Stimulated activated naive CD8-positive, alpha-beta T cell treated with anti-CD3 and anti-CD28 coated beads, Interleukin-15, amount 100 ng/mL, for 72 hours (primary cell): ENCODE measurements around the gene PTPN9.
"Not testable (repeated sequence)": the region's sequence is repeated elsewhere in the genome, so short reads cannot be mapped to it uniquely, and the experiment has no call there.

ENCODE experiments used
- ATAC-seq: fragments of 150-1000 bp; cut with Tn5 transposase; 2 replicates; pipeline ENCODE4 v1.10.0; 2021; ENCODE audit warnings: mild to moderate bottlenecking, moderate library complexity
- DNase-seq, 2 donors: peaks; one replicate each; pipeline ENCODE4 v3.0.0; 2021 to 2022
- H3K27ac Mint-ChIP-seq, 2 donors: one replicate each; pipeline ENCODE4 v1.8.0; 2022; ENCODE audit warnings: mild to moderate bottlenecking in 2 of 2, mixed read lengths in 2 of 2, moderate library complexity in 2 of 2
- H3K27me3 Mint-ChIP-seq: one replicate; pipeline ENCODE4 v1.8.0; 2022; ENCODE audit warnings: mixed read lengths
- H3K4me1 Mint-ChIP-seq: one replicate; pipeline ENCODE4 v1.8.0; 2022; ENCODE audit warnings: mild to moderate bottlenecking, mixed read lengths
- H3K4me3 Mint-ChIP-seq, 2 donors: one replicate each; pipeline ENCODE4 v1.8.0; 2022; ENCODE audit warnings: mild to moderate bottlenecking in 2 of 2, mixed read lengths in 2 of 2, moderate library complexity in 1 of 2
- H3K9me3 Mint-ChIP-seq, 2 donors: one replicate each; pipeline ENCODE4 v1.8.0; 2022; ENCODE audit warnings: mixed read lengths in 2 of 2

Gene PTPN9

DNA sequence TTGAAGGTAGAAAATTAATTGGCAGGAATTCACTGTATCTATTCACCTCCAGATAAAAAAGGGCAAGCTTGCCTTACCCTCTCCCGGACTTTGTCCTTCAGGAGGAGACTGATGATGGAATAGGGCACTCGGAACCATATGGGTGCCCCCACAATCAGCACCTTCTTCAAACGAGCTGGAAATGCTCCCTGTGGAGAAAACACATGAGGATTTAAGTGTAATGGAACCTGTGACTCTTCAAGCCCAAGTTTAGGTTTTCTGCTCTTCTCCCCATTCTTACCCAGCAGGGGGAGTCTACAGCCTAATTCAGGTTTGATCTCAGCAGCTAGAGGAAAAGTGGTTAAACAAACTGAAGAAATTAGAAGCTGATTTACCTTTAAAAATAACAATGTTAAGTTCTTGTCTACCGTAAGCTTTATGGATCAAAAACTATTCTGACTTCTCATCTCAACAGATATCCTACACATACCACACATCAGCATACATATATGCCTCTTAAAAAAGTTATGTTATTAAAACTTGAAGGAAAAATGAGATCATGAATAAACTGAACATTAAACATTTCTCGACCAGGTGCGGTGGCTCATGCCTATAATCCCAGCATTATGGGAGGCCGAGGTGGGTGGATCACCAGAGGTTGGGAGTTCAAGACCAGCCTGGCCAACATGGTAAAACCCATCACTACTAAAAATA lies 70.1 kb downstream of the PTPN9 start:
- H3K4me3 Mint-ChIP-seq, result no peak overlapping the region
- peak in 1 of 2 donors; percentile 5 for DNase-seq
- no peaks in the 10 kb centered on the region for H3K27me3 Mint-ChIP-seq
- no peaks in the 10 kb centered on the region for H3K9me3 Mint-ChIP-seq
- no peak overlapping the region for H3K27ac Mint-ChIP-seq
- no peaks in the 10 kb centered on the region for H3K4me1 Mint-ChIP-seq
- no peak for ATAC-seq

DNA sequence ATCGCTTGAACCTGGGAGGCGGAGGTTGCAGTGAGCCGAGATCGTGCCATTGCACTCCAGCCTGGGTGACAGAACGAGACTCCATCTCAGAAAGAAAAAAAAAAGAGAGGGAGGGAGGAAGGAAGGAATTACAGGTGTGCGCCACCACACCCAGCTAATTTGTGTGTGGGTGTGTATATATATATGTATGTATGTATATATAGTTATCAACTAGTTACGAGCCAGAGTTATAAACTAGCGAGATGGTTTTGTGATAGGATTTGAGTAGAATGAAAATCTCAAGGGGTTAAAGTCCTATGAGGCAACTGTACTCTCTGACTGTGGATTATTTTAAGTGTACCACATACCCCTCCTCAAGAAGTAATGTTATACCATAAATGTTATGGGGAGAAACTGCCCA lies 76.8 kb downstream of the PTPN9 start:
- H3K27me3 Mint-ChIP-seq, result no peaks in the 10 kb centered on the region
- no peaks in the 10 kb centered on the region for H3K4me1 Mint-ChIP-seq
- no peak overlapping the region for H3K27ac Mint-ChIP-seq
- DNase-seq (no peak), ATAC-seq (no peak)
- H3K9me3 Mint-ChIP-seq, result no peaks in the 10 kb centered on the region
- H3K4me3 Mint-ChIP-seq, result no peak overlapping the region

DNA sequence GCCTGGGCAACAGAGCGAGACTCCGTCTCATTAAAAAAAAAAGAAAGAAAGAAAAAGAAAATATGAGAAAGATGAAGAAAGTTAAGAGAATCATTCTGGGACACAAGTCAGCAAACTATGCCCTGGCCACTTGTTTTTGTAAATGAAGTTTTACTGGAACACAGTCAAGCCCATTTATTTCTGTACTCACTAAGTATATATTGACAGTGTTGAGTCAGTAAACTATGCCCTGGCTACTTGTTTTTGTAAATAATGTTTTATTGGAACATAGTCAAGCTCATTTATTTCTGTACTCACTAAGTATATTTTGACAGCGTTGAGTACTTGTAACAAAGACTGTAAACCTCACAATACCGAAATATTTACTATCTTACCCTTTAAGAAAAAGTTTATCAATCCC lies 85.4 kb downstream of the PTPN9 start:
- H3K27me3 Mint-ChIP-seq, result no peaks in the 10 kb centered on the region
- H3K4me1 Mint-ChIP-seq, result no peaks in the 10 kb centered on the region
- H3K27ac Mint-ChIP-seq, result no peak overlapping the region
- ATAC-seq (no peak), DNase-seq (no peak)
- no peak overlapping the region for H3K4me3 Mint-ChIP-seq
- H3K9me3 Mint-ChIP-seq, result no peaks in the 10 kb centered on the region

DNA sequence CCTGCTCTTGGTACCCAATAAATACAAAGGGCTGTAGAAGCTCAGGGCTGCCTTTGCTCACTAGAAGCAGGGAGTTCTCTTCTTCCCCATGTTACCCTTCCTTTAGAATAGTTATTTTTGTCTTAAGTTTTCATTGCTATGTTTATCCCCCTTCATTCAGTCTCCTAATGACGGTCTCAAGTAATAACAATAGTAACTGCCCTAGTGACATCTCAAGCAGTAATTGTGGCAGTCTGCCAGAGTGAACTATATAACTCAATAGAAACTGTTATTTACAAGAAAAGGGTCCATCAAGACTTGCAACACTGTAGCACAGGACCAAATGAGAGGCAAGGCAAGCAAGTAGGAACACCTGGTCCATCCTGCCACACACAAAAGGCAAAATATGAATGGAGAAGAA lies 95.2 kb downstream of the PTPN9 start:
- no peak overlapping the region for H3K4me3 Mint-ChIP-seq
- no peaks in the 10 kb centered on the region for H3K4me1 Mint-ChIP-seq
- ATAC-seq (no peak), DNase-seq (no peak)
- H3K9me3 Mint-ChIP-seq, result no peaks in the 10 kb centered on the region
- H3K27ac Mint-ChIP-seq, result no peak overlapping the region
- no peaks in the 10 kb centered on the region for H3K27me3 Mint-ChIP-seq

DNA sequence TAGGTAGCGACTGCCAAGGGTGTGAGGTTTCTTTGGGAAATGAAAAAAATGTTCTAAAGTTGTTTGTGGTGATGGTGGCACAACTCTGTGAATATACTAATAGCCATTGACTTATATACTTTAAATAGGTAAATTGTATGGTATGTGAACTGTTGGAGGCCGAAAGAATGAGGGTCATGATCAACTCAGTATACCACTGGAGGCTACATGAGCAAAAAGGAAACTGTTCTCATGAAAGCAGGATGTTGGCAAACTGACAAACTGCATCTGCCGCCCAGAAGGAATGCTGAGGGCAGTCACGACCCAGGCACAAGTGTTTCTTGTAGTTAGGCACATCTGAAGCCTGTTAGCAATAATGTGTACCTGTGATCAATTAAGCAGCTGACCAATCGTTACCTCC lies 95.6 kb downstream of the PTPN9 start:
- H3K9me3 Mint-ChIP-seq, H3K27ac Mint-ChIP-seq, DNase-seq, ATAC-seq, H3K4me3 Mint-ChIP-seq, H3K27me3 Mint-ChIP-seq, H3K4me1 Mint-ChIP-seq: not testable (repeated sequence)

DNA sequence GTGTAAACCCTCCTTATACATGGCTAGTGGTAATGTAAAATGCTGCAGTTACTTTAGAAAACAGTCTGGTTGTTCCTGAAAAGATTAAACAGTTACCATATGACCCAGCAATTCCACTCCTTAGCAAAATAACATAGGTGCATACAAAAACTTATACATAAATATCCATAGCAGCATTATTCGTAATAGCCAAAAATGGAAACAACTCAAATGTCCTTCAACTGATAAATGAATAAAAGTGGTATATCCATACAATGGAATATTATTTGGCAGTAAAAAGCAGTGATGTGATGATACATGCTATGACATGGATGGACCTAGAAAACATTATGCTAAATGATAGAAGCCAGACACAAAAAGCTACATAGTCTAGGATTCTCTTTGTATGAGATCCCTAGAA lies 96.0 kb downstream of the PTPN9 start:
- ATAC-seq (no peak), DNase-seq (no peak)
- H3K4me1 Mint-ChIP-seq, result no peaks in the 10 kb centered on the region
- H3K27ac Mint-ChIP-seq, result no peak overlapping the region
- H3K27me3 Mint-ChIP-seq, result no peaks in the 10 kb centered on the region
- no peaks in the 10 kb centered on the region for H3K9me3 Mint-ChIP-seq
- H3K4me3 Mint-ChIP-seq, result no peak overlapping the region

DNA sequence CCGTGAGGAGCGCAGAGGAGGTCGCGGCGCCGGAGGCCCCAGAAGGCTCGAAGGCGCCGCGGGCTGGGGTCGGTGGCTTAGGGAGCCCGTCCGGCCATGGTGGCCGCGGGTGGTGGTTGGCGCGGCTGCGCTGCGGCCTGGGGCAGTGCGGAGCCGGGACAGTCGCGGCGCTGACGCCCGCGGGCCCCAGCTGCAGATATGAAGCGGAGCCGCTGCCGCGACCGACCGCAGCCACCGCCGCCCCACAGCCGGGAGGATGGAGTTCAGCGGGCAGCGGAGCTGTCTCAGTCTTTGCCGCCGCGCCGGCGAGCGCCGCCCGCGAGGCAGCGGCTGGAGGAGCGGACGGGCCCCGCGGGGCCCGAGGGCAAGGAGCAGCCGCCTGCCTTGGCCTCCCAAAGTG lies 98.7 kb downstream of the PTPN9 start:
- DNase-seq, H3K9me3 Mint-ChIP-seq, H3K4me1 Mint-ChIP-seq, H3K4me3 Mint-ChIP-seq, H3K27ac Mint-ChIP-seq, ATAC-seq, H3K27me3 Mint-ChIP-seq: not testable (repeated sequence)

DNA sequence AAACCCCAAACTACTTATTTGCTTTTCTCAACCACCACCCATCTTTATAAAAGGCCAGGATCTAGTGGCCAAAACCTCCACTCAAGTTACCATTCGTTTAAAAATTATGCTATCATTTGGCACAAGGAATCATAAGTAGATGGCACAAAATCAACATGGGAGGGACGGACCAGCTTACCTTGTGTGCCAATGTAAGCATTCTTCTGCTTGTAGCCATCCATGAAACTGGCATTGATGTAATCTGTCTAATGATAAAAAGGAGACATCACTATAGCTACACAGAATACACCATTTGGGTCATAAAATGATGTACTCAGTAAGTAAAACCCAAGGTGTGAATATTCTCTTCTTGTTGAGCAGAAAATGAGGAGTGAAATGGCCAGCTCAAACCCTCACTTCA lies 99.4 kb downstream of the PTPN9 start:
- no peaks in the 10 kb centered on the region for H3K27me3 Mint-ChIP-seq
- H3K9me3 Mint-ChIP-seq, result no peaks in the 10 kb centered on the region
- no peak for DNase-seq
- no peak overlapping the region for H3K4me3 Mint-ChIP-seq
- no peak overlapping the region for H3K27ac Mint-ChIP-seq
- no peak for ATAC-seq
- H3K4me1 Mint-ChIP-seq, result no peaks in the 10 kb centered on the region

DNA sequence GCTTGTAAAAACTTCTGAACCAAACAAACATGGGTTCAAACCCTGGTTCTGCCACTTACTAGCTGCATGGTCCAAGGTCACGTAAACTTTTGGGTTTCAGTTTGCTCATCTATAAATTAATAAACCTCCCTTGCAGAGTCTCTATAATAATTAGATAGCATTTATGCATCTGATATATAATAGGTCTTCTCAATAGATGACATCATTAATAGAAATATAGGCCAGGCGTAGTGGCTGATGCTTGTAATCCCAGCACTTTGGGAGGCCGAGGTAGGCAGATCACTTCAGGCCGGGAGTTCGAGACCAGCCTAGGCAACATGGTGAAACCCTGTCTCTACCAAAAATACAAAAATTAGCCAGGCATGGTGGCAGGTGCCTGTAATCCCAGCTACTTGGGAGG lies 102.0 kb downstream of the PTPN9 start:
- H3K27me3 Mint-ChIP-seq, H3K4me3 Mint-ChIP-seq, H3K9me3 Mint-ChIP-seq, H3K4me1 Mint-ChIP-seq, H3K27ac Mint-ChIP-seq, ATAC-seq, DNase-seq: not testable (repeated sequence)

DNA sequence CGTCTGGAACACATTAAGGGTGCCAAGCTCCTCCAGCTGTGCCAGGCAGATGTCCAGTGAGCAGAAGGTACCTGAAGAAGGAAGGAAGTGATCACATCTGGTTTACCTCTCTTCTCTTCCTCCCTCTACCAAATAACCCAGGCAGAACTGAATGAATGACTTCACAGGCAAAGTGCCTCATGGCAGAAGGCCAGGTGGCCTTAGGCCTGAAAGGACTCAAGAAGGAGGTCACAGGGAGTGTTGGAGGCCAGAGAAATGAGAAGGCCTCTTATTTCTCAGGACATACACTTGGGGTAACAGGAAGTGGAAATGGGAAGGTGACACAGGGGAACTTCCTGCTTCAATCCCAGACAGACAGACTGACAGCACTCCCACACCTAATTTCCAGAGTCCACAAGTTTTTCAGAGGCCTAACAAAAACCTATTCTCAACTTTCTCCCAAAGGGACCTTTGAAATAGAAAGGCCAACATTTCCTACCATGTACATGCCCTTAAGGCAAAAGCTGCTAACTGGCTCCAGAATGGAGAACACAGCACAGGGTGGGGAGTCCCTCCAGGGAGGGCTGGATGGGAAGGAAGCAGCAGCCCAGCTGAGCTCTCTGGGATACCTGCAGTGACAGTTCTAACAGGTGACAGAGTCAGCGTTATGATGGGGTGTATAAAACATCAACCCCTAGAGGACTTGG lies 110.1 kb downstream of the PTPN9 start:
- ATAC-seq (no peak), DNase-seq (no peak)
- Mint-ChIP-seq H3K27me3 (no peaks in the 10 kb centered on the region), H3K9me3 (no peaks in the 10 kb centered on the region), H3K27ac (peak overlapping the region in 1 of 2 donors; percentile 88), H3K4me3 (no peak overlapping the region), H3K4me1 (peaks cover 7% of the 10 kb centered on the region)

DNA sequence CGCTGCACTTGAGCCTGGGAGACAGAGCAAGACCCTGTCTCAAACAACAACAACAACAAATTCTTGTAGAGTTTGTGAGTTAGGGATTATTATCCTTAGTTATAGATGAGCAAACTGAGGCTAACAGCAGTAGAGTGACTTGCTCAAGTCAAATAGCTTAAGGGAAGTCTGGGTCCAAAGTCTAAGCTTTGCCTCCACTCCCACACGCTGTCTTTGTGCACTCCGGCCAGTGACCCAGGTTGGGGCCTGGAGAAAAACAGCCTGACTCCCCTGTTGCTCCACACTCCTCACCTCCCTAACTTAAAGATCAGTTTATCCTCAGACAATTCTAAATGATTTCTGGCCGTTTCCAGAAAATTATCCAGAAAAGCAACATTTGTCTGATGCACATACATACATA lies 118.5 kb downstream of the PTPN9 start:
- Mint-ChIP-seq H3K27ac (no peak overlapping the region), H3K4me3 (no peak overlapping the region), H3K27me3 (no peaks in the 10 kb centered on the region), H3K9me3 (no peaks in the 10 kb centered on the region), H3K4me1 (peaks cover 10% of the 10 kb centered on the region)
- DNase-seq (no peak), ATAC-seq (no peak)

DNA sequence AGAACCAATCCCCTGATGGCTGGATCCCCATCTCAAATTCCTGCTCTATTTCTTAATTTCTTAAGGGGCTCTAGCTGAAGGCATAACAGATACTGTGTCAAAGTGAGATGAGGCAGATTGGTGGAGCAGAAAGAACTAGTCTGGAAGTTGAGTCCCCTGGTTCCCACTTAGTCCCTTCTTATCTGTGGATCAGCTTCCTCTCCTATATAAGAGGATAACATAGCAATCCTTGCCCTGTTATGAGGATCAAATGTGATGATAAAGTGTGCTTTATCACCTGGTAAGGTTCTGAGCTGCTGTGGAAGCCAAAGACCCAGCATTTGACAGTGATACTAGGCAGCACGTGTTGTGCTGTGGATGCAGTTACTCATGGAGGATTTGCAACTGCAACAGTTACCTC lies 119.5 kb downstream of the PTPN9 start:
- Mint-ChIP-seq H3K4me3 (no peak overlapping the region), H3K4me1 (peaks cover 10% of the 10 kb centered on the region), H3K27me3 (no peaks in the 10 kb centered on the region), H3K9me3 (no peaks in the 10 kb centered on the region), H3K27ac (peak overlapping the region in 1 of 2 donors; percentile 56)
- ATAC-seq (no peak), DNase-seq (no peak)

DNA sequence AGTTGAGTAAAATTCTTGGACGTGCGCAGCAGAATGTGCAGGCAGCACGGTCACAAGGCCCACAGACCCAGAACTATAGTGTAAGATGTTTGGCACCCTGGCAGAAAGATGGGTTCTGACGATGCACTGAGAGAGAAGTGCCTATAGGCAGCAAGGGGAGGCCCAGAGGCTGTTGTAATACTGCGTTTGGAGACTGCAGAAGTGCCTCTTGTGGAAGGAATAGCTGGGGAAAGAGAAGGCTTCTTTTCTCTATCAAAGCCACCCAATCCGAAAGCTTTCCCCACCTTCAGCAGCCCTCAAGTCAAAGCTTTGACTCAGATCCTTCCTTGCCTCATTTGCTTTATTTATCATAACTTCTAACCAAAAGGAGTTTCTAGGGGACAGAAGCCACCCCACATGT lies 122.4 kb downstream of the PTPN9 start:
- DNase-seq, result no peak
- no peak for ATAC-seq
- Mint-ChIP-seq H3K9me3 (no peaks in the 10 kb centered on the region), H3K27me3 (no peaks in the 10 kb centered on the region), H3K4me1 (peaks cover 14% of the 10 kb centered on the region), H3K4me3 (peak overlapping the region; percentile 85 to 96), H3K27ac (peak overlapping the region; percentile 97 to 98)

DNA sequence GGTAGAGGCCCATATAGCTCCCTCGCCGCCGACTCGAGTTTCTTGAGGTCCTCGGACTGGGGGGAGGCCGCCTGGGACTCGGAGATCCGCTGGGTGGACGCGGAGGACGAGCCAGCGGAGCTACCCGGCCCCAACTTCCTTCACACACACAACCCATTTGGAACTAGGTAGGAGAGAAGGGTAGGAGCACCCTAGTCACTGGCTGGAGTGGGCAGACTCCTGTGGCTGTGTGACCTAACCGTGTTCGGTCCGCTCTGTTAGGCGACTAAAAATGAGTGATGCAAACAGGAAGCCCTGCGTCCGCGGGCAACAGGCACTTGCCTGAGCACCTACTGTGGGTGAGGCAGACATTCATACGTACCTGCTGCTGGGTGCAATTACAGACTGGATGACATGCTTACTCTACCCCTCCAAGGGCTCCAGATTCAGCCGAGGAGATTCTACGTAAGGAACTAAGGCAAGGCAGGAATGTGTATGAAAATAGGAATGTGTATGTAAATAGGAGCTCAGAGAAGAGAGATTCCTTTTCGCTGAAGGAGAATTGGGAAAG lies 123.1 kb downstream of the PTPN9 start:
- Mint-ChIP-seq H3K27ac (peak overlapping the region; percentile 97 to 98), H3K9me3 (no peaks in the 10 kb centered on the region), H3K27me3 (no peaks in the 10 kb centered on the region), H3K4me1 (peaks cover 14% of the 10 kb centered on the region), H3K4me3 (peak overlapping the region; percentile 85 to 96)
- no peak for ATAC-seq
- peak; percentile 67 to 77 for DNase-seq

DNA sequence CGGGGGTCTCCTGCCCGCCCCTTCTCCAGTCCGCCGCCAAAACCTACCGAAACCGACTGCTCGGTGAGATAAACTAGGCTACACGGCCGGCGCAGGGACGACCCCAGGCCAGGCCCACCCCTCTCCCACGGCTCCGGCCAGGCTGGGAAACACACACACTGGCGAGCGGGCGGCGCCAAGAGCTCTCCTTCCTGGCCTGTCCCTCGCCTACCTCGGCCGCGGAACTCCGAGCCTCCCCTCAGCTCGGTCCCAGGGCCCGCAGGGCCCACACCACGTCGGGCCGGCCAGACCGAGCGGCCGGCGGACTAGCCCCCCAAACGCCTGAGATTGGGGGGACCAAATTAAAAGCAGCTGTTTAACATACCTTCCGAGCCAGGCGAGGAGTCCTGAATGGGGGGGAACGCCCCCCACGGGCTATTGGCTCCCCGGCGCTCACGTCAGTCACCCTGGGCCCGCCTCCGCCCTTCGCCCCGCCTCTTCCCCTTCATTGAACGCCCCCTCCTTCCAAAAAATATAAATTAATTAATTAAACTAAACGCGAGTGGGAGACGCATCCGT lies 123.6 kb downstream of the PTPN9 start:
- H3K27me3 Mint-ChIP-seq, result no peaks in the 10 kb centered on the region
- peak overlapping the region; percentile 85 to 96 for H3K4me3 Mint-ChIP-seq
- DNase-seq, result peak; percentile 85 to 88

More for the DNA sequence above, 123.6 kb downstream of the PTPN9 start:
- Mint-ChIP-seq H3K4me1 (peaks cover 15% of the 10 kb centered on the region), H3K27ac (peak overlapping the region; percentile 97 to 98), H3K9me3 (no peaks in the 10 kb centered on the region)
- ATAC-seq, result no peak
